ENCODE results near the gene FLT4.
A peak's percentile ranks its signal among the peaks of the same experiment; 100 is the strongest.

The FLT4 gene

GRCh38 chr5:180602481-180603075, 46.8 kb downstream of the FLT4 start:
- no peak for TF ChIP-seq CTCF (IDR thresholded peaks at IDR 0.05; ENCODE audit: borderline replicate concordance, control extremely low read depth, extremely low read depth, insufficient read depth, missing control alignments)
- no peak for DNase-seq (ENCODE audit: low spot score)
- in situ Hi-C loops (cut with MboI; ENCODE audit: low sequenced_read_pairs, unreplicated experiment): no loop called here

- no peak for DNase-seq (ENCODE audit: low spot score)
- in situ Hi-C loops (cut with MboI; ENCODE audit: low sequenced_read_pairs, unreplicated experiment): no loop called here
- TF ChIP-seq CTCF (IDR thresholded peaks at IDR 0.05; ENCODE audit: borderline replicate concordance, control extremely low read depth, extremely low read depth, insufficient read depth, missing control alignments): no peak
Observed at GRCh38 chr5:180601591-180602480, 47.6 kb downstream of the FLT4 start.

GRCh38 chr5:180600554-180601041, 48.8 kb downstream of the FLT4 start:
- DNase-seq (ENCODE audit: low spot score): peak; percentile 22
- TF ChIP-seq CTCF (IDR thresholded peaks at IDR 0.05; ENCODE audit: borderline replicate concordance, control extremely low read depth, extremely low read depth, insufficient read depth, missing control alignments): no peak
- in situ Hi-C loops (cut with MboI; ENCODE audit: low sequenced_read_pairs, unreplicated experiment): no loop called here

GRCh38 chr5:180599981-180600553, 49.3 kb downstream of the FLT4 start:
- in situ Hi-C loops (cut with MboI; ENCODE audit: low sequenced_read_pairs, unreplicated experiment): no loop called here
- TF ChIP-seq CTCF (IDR thresholded peaks at IDR 0.05; ENCODE audit: borderline replicate concordance, control extremely low read depth, extremely low read depth, insufficient read depth, missing control alignments): no peak
- DNase-seq (ENCODE audit: low spot score): peak; percentile 26

- DNase-seq (ENCODE audit: low spot score): peak; percentile 31
- in situ Hi-C loops (cut with MboI; ENCODE audit: low sequenced_read_pairs, unreplicated experiment): no loop called here
- no peak for TF ChIP-seq CTCF (IDR thresholded peaks at IDR 0.05; ENCODE audit: borderline replicate concordance, control extremely low read depth, extremely low read depth, insufficient read depth, missing control alignments)
Observed at GRCh38 chr5:180599590-180599914, 49.8 kb downstream of the FLT4 start.

- no peak for TF ChIP-seq CTCF (IDR thresholded peaks at IDR 0.05; ENCODE audit: borderline replicate concordance, control extremely low read depth, extremely low read depth, insufficient read depth, missing control alignments)
- in situ Hi-C loops (cut with MboI; ENCODE audit: low sequenced_read_pairs, unreplicated experiment): no loop called here
- DNase-seq (ENCODE audit: low spot score): no peak
Observed at GRCh38 chr5:180598797-180599589, 50.4 kb downstream of the FLT4 start.

All from GM13976 (cell line).